ENCODE measurements around the gene HYLS1.
"Not testable (repeated sequence)": the region's sequence is repeated elsewhere in the genome, so short reads cannot be mapped to it uniquely, and the experiment has no call there.

The HYLS1 gene

GRCh38 chr11:125887373-125888324 is at the start of gene HYLS1:
Gene HYLS1 (plus strand): TSS chr11:125887668. CDS start chr11:125899369, 11,701 bp downstream.
- peak; percentile 59 for DNase-seq

DNA sequence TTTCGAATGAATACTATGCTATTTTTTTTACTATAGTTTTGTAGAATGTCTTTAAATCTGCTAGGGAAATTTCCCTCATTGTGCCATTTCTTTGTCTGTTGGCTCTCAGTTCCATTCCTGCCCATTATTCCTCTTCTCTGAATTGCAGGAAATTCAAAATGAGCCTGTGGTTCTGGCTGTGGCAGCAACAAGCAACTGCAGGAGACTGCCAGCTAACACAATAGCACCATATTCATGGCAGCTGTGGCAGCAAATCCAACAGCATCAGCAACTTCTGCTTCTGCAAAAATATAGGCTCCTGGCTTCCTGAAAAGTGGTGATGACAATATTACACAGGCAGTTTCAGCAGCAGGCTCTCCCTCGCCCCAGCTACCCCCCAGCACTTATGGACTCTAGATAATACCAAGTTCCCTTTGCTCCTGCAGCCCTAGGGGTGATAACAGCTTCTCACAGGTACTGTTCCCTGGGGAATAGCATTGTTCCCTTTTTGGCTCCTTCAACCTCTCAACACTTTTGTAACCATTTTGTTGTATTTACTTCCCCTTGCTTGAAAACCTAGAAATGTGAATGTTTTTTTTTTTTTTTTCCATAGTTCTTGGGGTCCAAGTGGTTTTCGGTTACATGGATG is 45.0 kb upstream of the HYLS1 start:
- DNase-seq, result no peak

- no peak for DNase-seq
Measured at GRCh38 chr11:125846188-125846587, 41.3 kb upstream of the HYLS1 start.

DNA sequence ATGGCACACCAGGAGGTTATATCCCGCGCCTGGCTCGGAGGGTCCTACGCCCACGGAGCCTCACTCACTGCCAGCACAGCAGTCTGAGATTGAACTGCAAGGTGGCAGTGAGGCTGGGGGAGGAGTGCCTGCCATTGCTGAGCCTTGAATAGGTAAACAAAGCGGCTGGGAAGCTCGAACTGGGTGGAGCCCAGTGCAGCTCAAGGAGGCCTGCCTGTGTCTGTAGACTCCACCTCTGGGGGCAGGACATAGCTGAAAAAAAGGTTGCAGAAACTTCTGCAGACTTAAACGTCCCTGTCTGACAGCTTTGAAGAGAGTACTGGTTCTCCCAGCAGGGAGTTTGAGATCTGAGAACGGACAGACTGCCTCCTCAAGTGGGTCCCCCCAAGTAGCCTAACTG is 29.8 kb upstream of the HYLS1 start:
- DNase-seq, result not testable (repeated sequence)

DNA sequence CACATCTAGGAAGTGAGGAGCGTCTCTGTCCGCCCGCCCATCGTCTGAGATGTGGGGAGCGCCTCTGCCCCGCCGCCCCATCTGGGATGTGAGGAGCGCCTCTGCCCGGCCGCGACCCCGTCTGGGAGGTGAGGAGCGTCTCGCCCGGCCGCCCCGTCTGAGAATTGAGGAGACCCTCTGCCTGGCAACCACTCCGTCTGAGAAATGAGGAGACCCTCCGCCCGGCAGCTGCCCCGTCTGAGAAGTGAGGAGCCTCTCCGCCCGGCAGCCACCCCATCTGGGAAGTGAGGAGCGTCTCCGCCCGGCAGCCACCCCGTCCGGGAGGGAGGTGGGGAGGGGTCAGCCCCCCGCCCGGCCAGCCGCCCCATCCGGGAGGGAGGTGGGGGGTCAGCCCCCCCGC is 24.7 kb upstream of the HYLS1 start:
- not testable (repeated sequence) for DNase-seq

GRCh38 chr11:125865354-125865753 is 22.1 kb upstream of the HYLS1 start:
- not testable (repeated sequence) for DNase-seq

GRCh38 chr11:125869521-125869920 is 17.9 kb upstream of the HYLS1 start:
- no peak for DNase-seq

DNA sequence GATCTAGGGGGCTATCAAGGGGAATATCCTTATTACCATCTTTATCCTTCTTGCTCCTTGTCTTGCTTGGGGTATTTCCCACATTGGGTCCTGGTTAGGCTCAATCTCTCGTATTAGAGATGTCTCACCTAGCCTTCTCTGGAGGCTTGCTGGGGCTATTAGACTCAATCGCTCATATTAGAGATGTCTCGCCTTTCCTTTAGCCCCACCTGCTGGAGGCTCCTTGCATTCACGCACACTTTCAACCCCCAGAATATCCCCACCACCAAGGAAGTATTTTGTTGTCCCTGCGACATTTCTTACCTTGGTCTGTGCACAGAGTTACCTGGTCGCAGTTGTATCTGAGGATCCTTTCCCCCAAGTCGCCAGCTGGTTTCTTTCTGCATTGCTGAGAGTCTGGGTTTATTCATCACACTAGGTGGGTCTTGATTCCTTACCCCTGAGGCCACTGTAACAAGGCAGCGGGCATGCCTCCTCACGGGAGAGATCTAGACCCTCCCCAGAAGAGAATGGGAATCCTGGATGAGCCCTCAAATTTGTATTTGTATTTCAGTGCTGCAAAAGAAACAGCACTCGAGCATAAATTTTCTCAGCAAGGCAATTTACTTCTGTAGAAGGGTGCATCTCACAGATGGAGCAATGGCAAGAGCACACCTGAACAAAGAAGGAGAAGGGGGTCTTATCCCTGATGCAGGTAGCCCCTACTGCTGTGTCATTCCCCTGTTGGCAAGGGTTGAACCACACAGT is 15.9 kb upstream of the HYLS1 start:
- no peak for DNase-seq

DNA sequence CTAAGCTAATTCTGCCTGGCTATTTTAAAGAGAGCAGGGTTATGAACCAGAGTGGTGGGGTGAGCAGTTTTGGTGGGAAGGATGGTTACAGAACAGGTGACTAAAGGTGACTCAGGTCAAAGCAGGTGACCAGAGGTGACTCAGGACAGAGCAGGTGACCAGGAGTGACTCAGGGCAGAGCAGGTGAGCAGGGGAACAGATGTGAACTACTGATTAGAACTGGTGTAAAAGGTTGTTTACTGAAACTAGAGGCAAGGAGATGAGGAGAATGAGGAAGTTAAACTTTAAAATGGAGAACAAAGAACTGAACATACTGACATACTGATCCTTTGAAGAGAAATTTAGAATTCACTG is 15.4 kb upstream of the HYLS1 start:
- DNase-seq, result no peak

GRCh38 chr11:125873881-125874555 is 13.4 kb upstream of the HYLS1 start:
- DNase-seq, result no peak

DNA sequence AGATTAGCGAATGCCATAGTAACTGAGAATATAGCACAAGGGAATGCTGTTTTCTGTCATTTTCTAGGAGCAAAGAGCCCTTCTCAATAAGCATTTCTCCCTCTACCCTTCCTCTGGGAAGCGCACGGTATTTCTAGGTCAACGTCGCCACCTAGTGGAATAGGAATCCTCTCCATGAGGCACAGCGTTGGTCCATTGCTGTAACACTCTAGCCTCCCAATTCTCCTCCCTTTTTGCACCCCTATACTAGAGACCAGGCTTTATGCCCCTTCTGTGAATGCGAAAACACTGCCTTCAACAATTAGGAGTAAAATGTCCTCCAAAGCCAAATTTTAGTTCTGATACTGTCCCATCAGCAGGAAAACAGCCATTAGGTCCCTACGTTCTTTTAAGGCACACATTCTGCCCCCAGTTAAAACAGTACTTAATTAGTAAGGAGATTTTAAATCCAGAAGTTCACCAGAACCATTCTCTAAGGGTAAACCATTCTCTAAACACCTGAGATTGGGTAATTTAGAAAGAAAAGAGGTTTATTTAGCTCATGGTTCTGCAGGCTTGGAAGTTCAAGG is 12.8 kb upstream of the HYLS1 start:
- DNase-seq, result no peak

- no peak for DNase-seq
Measured at GRCh38 chr11:125881291-125881690, 6.2 kb upstream of the HYLS1 start.

- no peak for DNase-seq
Measured at GRCh38 chr11:125883375-125883774, 4.1 kb upstream of the HYLS1 start.

DNA sequence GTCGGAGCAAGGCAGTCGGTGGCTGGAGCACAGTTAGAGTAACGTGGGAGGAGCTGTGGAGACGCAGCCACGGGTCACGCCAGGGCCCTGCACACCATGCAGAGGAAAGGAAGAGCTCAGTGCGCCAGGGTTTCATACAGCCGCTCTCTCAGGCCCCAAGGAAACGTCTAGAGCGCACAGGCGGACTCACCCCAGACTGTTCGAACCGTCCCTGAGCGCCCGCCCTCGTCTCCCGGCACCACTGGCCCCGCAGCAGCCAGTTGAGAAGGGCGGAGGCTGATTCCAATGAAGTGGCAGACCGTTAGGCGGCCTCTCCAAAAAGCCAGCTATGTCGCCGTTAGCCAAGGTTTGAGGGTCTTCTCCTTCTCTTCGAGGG is 483 bp upstream of the HYLS1 start:
- no peak for DNase-seq

GRCh38 chr11:125890447-125891100 is 3.1 kb downstream of the HYLS1 start:
- DNase-seq, result no peak

GRCh38 chr11:125892071-125892470 is 4.6 kb downstream of the HYLS1 start:
- no peak for DNase-seq

DNA sequence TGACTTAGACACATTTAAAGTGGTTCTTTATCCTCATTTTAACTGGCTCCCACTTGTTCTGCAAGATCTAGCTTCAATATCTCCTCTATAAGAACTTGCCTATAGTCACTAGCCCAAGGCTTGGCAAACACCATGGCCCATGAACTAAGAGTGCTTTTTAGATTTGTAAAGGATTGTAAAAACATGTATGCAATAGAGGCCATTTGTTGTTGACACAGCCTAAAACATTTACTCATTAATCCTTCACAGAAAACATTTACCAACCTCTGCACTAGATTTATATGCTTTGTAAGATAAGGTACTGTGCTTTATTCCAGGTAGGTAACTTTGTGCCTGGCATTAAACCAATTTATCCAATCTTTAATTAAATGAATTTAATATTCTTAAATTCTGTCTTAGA is 5.5 kb downstream of the HYLS1 start:
- DNase-seq, result no peak

GRCh38 chr11:125901872-125902271 is 14.4 kb downstream of the HYLS1 start:
- DNase-seq, result no peak

DNA sequence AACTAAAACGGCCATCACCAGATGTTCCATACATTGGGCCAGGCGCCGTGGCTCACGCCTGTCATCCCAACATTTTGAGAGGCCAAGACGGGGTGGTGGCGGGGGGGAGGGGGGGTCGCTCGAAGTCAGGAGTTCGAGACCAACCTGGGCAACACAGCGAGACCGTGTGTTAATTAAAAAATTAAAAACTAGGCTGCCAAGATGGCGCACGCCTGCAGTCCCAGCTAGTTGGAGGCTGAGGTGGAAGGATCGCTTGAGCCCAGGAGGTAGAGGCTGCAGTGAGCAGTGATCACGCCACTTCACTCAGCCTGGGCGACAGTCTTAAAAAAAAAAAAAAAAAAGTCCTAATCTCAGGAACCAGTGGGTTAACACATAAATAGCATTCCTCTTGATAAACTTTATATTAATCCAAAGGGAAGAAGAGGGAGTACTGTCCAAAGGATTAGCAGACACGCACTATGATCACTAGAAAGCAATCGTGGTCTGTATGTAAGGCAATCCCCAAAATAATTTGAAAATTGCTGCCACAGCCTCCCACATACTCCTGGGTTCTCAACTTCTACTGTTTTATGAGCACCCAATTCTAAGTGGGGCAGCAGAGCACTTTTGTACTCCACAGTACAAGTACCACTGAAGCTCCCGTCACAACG is 14.9 kb downstream of the HYLS1 start:
- no peak for DNase-seq

GRCh38 chr11:125902927-125903710 is 15.7 kb downstream of the HYLS1 start, which contains the start of gene PUS3:
Gene PUS3 (minus strand): TSS chr11:125903206. CDS start chr11:125896284, 6,922 bp downstream.
- DNase-seq, result peak; percentile 60

Data from NCI-H1436 treated with DMSO at 0.1 percent for 48 hours (cell line).